D721Med (cell line): ENCODE measurements around the gene TGFBR3.

Experiments
- DNase-seq: peaks from one replicate; pipeline ENCODE4 v3.0.0; 2011; ENCODE audit warnings: low spot score; ENCODE audit not compliant: insufficient read length
- FAIRE-seq: peaks from 2 replicates; lab custom pipeline; 2011; peaks lifted over from hg19 to GRCh38; lab: Jason Lieb, UNC
- TF ChIP-seq, protein P1 (sequence below): IDR thresholded peaks from 2 replicates; pipeline ENCODE4 v1.5.1; 2012; ENCODE audit warnings: mild to moderate bottlenecking, control low read depth; ENCODE audit not compliant: insufficient read depth; ENCODE audit errors: missing control alignments

The TGFBR3 gene

GRCh38 chr1:91806769-91807700 is 78.9 kb downstream of the TGFBR3 start:
- TF ChIP-seq, protein P1, sequence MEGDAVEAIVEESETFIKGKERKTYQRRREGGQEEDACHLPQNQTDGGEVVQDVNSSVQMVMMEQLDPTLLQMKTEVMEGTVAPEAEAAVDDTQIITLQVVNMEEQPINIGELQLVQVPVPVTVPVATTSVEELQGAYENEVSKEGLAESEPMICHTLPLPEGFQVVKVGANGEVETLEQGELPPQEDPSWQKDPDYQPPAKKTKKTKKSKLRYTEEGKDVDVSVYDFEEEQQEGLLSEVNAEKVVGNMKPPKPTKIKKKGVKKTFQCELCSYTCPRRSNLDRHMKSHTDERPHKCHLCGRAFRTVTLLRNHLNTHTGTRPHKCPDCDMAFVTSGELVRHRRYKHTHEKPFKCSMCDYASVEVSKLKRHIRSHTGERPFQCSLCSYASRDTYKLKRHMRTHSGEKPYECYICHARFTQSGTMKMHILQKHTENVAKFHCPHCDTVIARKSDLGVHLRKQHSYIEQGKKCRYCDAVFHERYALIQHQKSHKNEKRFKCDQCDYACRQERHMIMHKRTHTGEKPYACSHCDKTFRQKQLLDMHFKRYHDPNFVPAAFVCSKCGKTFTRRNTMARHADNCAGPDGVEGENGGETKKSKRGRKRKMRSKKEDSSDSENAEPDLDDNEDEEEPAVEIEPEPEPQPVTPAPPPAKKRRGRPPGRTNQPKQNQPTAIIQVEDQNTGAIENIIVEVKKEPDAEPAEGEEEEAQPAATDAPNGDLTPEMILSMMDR: no peak
- no peak for FAIRE-seq
- DNase-seq: no peak

- TF ChIP-seq, protein P1: no peak
- FAIRE-seq: no peak
- DNase-seq: no peak
These were observed 79.7 kb downstream of the TGFBR3 start for GRCh38 chr1:91806181-91806768.

DNA sequence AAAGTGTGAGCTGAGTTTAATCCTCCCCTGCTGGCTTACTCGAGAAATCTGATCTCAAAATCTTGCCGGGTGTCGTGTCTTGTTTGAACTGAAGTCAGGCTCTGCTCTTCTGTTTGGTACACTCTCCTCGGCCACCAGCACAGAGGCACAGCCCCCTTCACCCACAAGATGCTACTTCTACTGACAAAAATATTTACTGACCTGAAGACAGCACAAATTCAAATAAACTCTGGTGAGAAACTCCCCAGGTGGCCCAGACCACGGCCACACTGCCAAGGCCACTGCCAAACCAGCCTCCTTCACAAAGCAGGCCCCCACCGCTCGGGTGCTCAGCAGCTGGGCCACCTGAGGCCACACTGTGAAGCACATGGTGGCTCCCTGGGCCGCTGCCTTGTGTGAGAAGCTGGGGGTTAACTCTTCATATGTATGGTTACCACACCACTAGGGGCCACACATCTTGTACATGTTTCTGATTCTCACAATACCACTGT is 80.6 kb downstream of the TGFBR3 start:
- TF ChIP-seq, protein P1: no peak
- DNase-seq: no peak
- FAIRE-seq: no peak

DNA sequence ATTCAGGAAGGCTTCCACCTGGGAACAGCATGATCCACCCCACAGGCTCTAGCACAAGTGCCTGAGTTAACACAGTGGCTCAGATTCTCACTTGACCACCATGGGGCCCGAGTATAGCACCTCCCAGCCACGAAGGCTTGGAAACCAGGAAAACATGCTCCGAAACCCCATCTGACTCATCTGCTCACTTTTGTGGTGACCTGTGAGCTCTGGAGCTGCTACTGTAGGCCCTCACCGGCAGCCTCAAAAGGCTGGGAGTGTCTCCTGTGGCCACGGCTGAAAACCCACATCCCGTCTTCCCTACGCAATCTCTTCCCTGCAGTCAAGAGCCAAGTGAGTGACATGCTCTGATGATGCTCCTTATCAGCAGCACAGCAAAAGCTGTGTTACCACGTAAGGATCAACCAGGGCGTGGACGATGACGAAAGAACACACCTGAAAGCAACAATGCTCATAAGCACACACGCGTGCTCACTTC is 81.4 kb downstream of the TGFBR3 start:
- FAIRE-seq (no peak), DNase-seq (no peak)
- TF ChIP-seq, protein P1: no peak

DNA sequence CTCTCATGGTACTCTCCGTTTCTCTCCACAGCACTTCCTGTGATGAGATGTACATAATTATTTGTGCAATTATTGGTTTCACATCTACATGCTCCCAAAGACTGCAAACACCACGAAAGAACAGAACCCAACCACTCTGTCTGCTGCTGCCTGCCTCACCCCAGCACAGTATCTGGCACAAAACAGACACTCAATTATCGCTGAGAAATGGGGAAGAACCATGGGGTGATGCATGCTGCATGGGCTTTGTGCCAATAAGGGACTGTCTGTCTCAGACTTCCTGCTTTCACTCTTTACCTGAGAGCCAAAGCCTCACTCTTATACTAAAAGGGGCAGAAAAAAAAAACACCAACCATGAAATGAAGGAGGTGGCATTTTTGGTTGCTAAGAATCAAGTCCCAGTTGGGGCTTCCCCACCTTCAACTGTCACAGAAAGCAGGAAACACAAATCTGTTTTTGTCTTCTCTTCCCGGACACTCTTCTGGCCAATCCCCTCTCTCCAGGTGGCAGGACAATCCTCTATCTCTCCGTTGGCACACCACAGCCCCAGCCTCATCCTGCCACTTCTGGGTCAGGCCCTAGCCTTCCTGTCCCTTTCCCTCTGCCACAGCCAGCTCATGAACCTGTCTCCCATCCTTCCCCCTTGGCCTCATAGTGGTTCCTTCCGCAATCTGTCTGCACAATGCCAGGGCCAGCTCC is 82.0 kb downstream of the TGFBR3 start:
- no peak for DNase-seq
- no peak for FAIRE-seq
- TF ChIP-seq, protein P1: no peak

GRCh38 chr1:91803123-91803522 is 82.8 kb downstream of the TGFBR3 start:
- DNase-seq (no peak), FAIRE-seq (no peak)
- TF ChIP-seq, protein P1: no peak
